A549 (cell line): ENCODE results near the gene MPST. TPM values are rescaled to one million over a fixed set of nuclear protein-coding genes. Genes with fewer than 3 reads are reported as not detected.

Experiments
- ATAC-seq, 2 experiments: fragments of 200-7000 bp in 1 of 2; fragments of >200 bp in 1 of 2; cut with Nextera tagmentation in 1 of 2; cut with Tn5 transposase in 1 of 2; 3 replicates each; pipeline versions ENCODE4 v1.8.0 to v1.9.1; 2018 to 2020; ENCODE audit warnings: mild to moderate bottlenecking in 1 of 2, moderate library complexity in 1 of 2
- CTCF ChIA-PET: fragments of 300-600 bp; sonication (Branson Sonifier 250); formaldehyde crosslinking; extraction: SDS; loops from one replicate; lab custom pipeline; 2021; ENCODE audit warnings: antibody characterized with exemption, inconsistent platforms; lab: Yijun Ruan, JAX
- POLR2A ChIA-PET: fragments of 350-600 bp; formaldehyde crosslinking; extraction: SDS; loops from one replicate; lab custom pipeline; 2021; ENCODE audit warnings: antibody characterized with exemption, inconsistent platforms; lab: Yijun Ruan, JAX
- DNase-seq, 2 experiments: peaks; one replicate each; pipeline versions ENCODE4 v3.0.0 to v3.0.0-alpha.2; 2011 to 2016; ENCODE audit warnings: low read depth in 1 of 2, low spot score in 1 of 2
- FAIRE-seq: peaks from 2 replicates; lab custom pipeline; 2011; peaks lifted over from hg19 to GRCh38; lab: Jason Lieb, UNC
- H3K27ac ChIP-seq, 2 experiments: fragments of >200 bp; sonication (Bioruptor Twin); formaldehyde crosslinking; 3 replicates each; pipeline ENCODE4 v1.5.1; 2016 to 2017
- H3K4me1 ChIP-seq: fragments of >200 bp; sonication (Bioruptor Twin); formaldehyde crosslinking; 3 replicates; pipeline ENCODE4 v1.6.1; 2016
- H3K4me2 ChIP-seq: fragments of >200 bp; sonication (Bioruptor Twin); formaldehyde crosslinking; 3 replicates; pipeline ENCODE4 v1.6.1; 2016
- H3K4me3 ChIP-seq: fragments of >200 bp; sonication (Bioruptor Twin); formaldehyde crosslinking; 3 replicates; pipeline ENCODE4 v1.5.1; 2016
- H3K9me3 ChIP-seq: fragments of >200 bp; sonication (Bioruptor Twin); formaldehyde crosslinking; 3 replicates; pipeline ENCODE4 v1.6.1; 2016
- CBX8 ChIP-seq: fragments of 200-600 bp; sonication (generic); IDR thresholded peaks from 2 replicates; pipeline ENCODE4 v1.6.1; 2016
- CEBPB ChIP-seq, 2 experiments: fragments of >200 bp in 1 of 2; sonication (Bioruptor Twin) in 1 of 2; formaldehyde crosslinking in 1 of 2; IDR thresholded peaks; 2 replicates each; pipeline ENCODE4 v1.6.1; 2012 to 2016
- CHD4 ChIP-seq: fragments of 200-600 bp; sonication (generic); IDR thresholded peaks from 2 replicates; pipeline ENCODE4 v1.6.1; 2016; ENCODE audit warnings: antibody characterized with exemption, mild to moderate bottlenecking, borderline replicate concordance
- EHF ChIP-seq: fragments of 250-450 bp; sonication (Bioruptor Pico); IDR thresholded peaks from 2 replicates; pipeline ENCODE4 v1.5.0; 2020; ENCODE audit warnings: mild to moderate bottlenecking
- EP300 ChIP-seq, 2 experiments: fragments of >200 bp; sonication (Bioruptor Twin); formaldehyde crosslinking; IDR thresholded peaks; 2 replicates in 1 of 2; 3 replicates in 1 of 2; pipeline ENCODE4 v1.6.1; 2016 to 2017
- FOSL2 ChIP-seq, 2 experiments: fragments of 450-650 bp in 1 of 2; fragments of >200 bp in 1 of 2; sonication (Bioruptor Twin) in 1 of 2; formaldehyde crosslinking; IDR thresholded peaks; 2 replicates each; pipeline versions ENCODE4 v1.5.0 to v1.6.1; 2016 to 2020; ENCODE audit warnings: mild to moderate bottlenecking in 1 of 2, moderate library complexity in 1 of 2
- FOXS1 ChIP-seq: fragments of 250-450 bp; sonication (Bioruptor Pico); IDR thresholded peaks from 2 replicates; pipeline ENCODE4 v1.5.0; 2020; ENCODE audit warnings: mild to moderate bottlenecking, moderate library complexity
- HOXB13 ChIP-seq: fragments of 250-450 bp; sonication (Bioruptor Pico); IDR thresholded peaks from 2 replicates; pipeline ENCODE4 v1.5.0; 2020; ENCODE audit warnings: low read depth, mild to moderate bottlenecking, moderate library complexity
- HOXB5 ChIP-seq: fragments of 250-450 bp; sonication (Bioruptor Pico); IDR thresholded peaks from 2 replicates; pipeline ENCODE4 v1.5.0; 2020; ENCODE audit warnings: mild to moderate bottlenecking, moderate library complexity
- JUNB ChIP-seq: fragments of >200 bp; sonication (Bioruptor Twin); formaldehyde crosslinking; IDR thresholded peaks from 2 replicates; pipeline ENCODE4 v1.6.1; 2016
- KDM1A ChIP-seq: fragments of 200-600 bp; sonication (generic); IDR thresholded peaks from 2 replicates; pipeline ENCODE4 v1.6.1; 2016; ENCODE audit warnings: low read depth, mild to moderate bottlenecking
- MAFK ChIP-seq: fragments of 450-650 bp; IDR thresholded peaks from 2 replicates; pipeline ENCODE4 v1.6.1; 2014; ENCODE audit not compliant: partially characterized antibody
- PHF8 ChIP-seq: fragments of 200-600 bp; sonication (generic); IDR thresholded peaks from 2 replicates; pipeline ENCODE4 v1.6.1; 2016; ENCODE audit warnings: low read depth, mild to moderate bottlenecking, antibody characterized with exemption, moderate library complexity, borderline replicate concordance
- RAD21 ChIP-seq, 2 experiments: fragments of >200 bp in 1 of 2; sonication (Bioruptor Twin) in 1 of 2; formaldehyde crosslinking in 1 of 2; IDR thresholded peaks in 1 of 2; conservative IDR thresholded peaks in 1 of 2; 2 replicates in 1 of 2; 3 replicates in 1 of 2; pipeline ENCODE4 v1.6.1; 2012 to 2018; ENCODE audit warnings: inconsistent platforms in 1 of 2
- RFX5 ChIP-seq: fragments of 450-650 bp; IDR thresholded peaks from 2 replicates; pipeline ENCODE4 v1.7.1; 2014; ENCODE audit warnings: antibody characterized with exemption, mild to moderate bottlenecking, moderate library complexity
- SMC3 ChIP-seq: fragments of >200 bp; sonication (Bioruptor Twin); formaldehyde crosslinking; IDR thresholded peaks from 3 replicates; pipeline ENCODE4 v1.6.1; 2018; ENCODE audit warnings: inconsistent platforms
- ZC3H11A ChIP-seq: fragments of 450-650 bp; IDR thresholded peaks from 2 replicates; pipeline ENCODE4 v1.6.1; 2014; ENCODE audit warnings: antibody characterized with exemption, mild to moderate bottlenecking
- ZSCAN20 ChIP-seq: fragments of 250-450 bp; sonication (Bioruptor Pico); IDR thresholded peaks from 2 replicates; pipeline ENCODE4 v1.8.0; 2022; ENCODE audit warnings: mild to moderate bottlenecking, moderate library complexity
- WGBS: methylation state at CpG from one replicate; pipeline ENCODE4 v1.1.6; 2017; ENCODE audit errors: missing lambda C conversion rate; 5-methylcytosine and 5-hydroxymethylcytosine counted together
- polyA plus RNA-seq, 4 experiments: library from polyadenylated mRNA; depleted of rRNA in 3 of 4; stranded (reverse); fragments of >200 nt; fragmentation: RNase III in 1 of 4; extraction: RNeasy Plus Mini Kit Qiagen cat#74134 plus additional on column Dnase treatment in 1 of 4; gene quantifications; 2 replicates in 3 of 4; 3 replicates in 1 of 4; pipeline ENCODE4 v1.2.3, GENCODE V29; 2011 to 2017
- TF ChIP-seq, protein P1 (sequence below): IDR thresholded peaks from 2 replicates; pipeline ENCODE4 v1.6.1; 2012; ENCODE audit warnings: low read depth, borderline replicate concordance
- TF ChIP-seq, protein P2 (sequence below): fragments of 250-450 bp; sonication (Bioruptor Pico); IDR thresholded peaks from 2 replicates; pipeline ENCODE4 v1.5.0; 2021; ENCODE audit warnings: mild to moderate bottlenecking, moderate library complexity, borderline replicate concordance
- TF ChIP-seq, protein P3 (sequence below): fragments of >200 bp; sonication (Bioruptor Twin); formaldehyde crosslinking; IDR thresholded peaks from 3 replicates; pipeline ENCODE4 v1.5.1; 2016
- TF ChIP-seq, protein P4 (sequence below): fragments of 250-450 bp; sonication (Bioruptor Pico); IDR thresholded peaks from 2 replicates; pipeline ENCODE4 v1.5.0; 2020; ENCODE audit warnings: low read depth, mild to moderate bottlenecking, moderate library complexity
- TF ChIP-seq, protein P5 (sequence below): fragments of >200 bp; sonication (Bioruptor Twin); formaldehyde crosslinking; IDR thresholded peaks from 3 replicates; pipeline ENCODE4 v1.6.1; 2016
- TF ChIP-seq, protein P6 (sequence below): fragments of >200 bp; sonication (Bioruptor Twin); formaldehyde crosslinking; IDR thresholded peaks from 2 replicates; pipeline ENCODE4 v1.6.1; 2016

MPST gene
- polyA plus RNA-seq, 2 of the 4 experiments (the other 2 are of a cell fraction), result 44.2 to 63.3 TPM

DNA sequence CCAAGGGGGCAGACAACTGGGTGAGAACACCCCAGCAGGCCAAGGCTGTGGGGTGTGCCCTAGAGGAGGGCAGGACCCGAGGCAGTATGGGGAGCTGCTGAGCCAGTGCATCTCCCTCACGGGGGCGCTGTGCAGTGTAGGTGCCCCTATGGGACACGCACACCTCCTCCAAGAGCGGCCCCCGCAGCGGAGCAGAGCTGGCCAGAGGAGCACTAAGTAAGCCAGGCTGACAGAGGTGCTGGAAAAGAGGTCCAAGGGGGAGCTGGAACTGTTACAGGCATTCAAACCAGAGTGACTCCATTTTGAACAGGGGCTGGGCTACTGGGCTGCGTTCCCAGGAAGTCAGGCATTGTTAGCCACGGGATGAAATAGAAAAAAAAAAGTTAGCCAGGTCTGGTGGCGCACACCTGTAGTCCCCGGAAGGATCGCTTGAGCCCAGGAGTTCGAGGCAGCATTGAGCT lies 42.1 kb upstream of the MPST start (continued):
- TF ChIP-seq RAD21 (conservative IDR thresholded peaks at IDR 0.05 in 1 of 2, IDR thresholded peaks at IDR 0.05 in 1 of 2) (peak in 1 of 2 experiments; percentile 16; a peak in 1 of 5 replicates), ZSCAN20 (peak; percentile 61; the same call in 1 of the 2 replicates), CEBPB (IDR thresholded peaks at IDR 0.05) (no peak), JUNB (no peak), FOXS1 (CRISPR knock-in tag) (no peak; the same call in 1 of the 2 replicates), FOSL2 (IDR thresholded peaks at IDR 0.05) (no peak), FOSL2 (CRISPR knock-in tag; IDR thresholded peaks at IDR 0.05) (no peak), CHD4 (no peak), SMC3 (no peak), EP300 (IDR thresholded peaks at IDR 0.05) (no peak), ZC3H11A (no peak), EHF (0 out of 2 replicates have a peak, but pooled peaks have one; percentile 50), MAFK (no peak), PHF8 (no peak)
- TF ChIP-seq, protein P1, sequence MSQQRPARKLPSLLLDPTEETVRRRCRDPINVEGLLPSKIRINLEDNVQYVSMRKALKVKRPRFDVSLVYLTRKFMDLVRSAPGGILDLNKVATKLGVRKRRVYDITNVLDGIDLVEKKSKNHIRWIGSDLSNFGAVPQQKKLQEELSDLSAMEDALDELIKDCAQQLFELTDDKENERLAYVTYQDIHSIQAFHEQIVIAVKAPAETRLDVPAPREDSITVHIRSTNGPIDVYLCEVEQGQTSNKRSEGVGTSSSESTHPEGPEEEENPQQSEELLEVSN, result no peak
- TF ChIP-seq, protein P2, sequence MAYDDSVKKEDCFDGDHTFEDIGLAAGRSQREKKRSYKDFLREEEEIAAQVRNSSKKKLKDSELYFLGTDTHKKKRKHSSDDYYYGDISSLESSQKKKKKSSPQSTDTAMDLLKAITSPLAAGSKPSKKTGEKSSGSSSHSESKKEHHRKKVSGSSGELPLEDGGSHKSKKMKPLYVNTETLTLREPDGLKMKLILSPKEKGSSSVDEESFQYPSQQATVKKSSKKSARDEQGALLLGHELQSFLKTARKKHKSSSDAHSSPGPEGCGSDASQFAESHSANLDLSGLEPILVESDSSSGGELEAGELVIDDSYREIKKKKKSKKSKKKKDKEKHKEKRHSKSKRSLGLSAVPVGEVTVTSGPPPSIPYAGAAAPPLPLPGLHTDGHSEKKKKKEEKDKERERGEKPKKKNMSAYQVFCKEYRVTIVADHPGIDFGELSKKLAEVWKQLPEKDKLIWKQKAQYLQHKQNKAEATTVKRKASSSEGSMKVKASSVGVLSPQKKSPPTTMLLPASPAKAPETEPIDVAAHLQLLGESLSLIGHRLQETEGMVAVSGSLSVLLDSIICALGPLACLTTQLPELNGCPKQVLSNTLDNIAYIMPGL (CRISPR knock-in tag), result 0 out of 2 replicates have a peak, but pooled peaks have one; percentile 17
- TF ChIP-seq, protein P3, sequence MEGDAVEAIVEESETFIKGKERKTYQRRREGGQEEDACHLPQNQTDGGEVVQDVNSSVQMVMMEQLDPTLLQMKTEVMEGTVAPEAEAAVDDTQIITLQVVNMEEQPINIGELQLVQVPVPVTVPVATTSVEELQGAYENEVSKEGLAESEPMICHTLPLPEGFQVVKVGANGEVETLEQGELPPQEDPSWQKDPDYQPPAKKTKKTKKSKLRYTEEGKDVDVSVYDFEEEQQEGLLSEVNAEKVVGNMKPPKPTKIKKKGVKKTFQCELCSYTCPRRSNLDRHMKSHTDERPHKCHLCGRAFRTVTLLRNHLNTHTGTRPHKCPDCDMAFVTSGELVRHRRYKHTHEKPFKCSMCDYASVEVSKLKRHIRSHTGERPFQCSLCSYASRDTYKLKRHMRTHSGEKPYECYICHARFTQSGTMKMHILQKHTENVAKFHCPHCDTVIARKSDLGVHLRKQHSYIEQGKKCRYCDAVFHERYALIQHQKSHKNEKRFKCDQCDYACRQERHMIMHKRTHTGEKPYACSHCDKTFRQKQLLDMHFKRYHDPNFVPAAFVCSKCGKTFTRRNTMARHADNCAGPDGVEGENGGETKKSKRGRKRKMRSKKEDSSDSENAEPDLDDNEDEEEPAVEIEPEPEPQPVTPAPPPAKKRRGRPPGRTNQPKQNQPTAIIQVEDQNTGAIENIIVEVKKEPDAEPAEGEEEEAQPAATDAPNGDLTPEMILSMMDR, result peak; percentile 28; the same call in 1 of the 3 replicates
- TF ChIP-seq, protein P4, sequence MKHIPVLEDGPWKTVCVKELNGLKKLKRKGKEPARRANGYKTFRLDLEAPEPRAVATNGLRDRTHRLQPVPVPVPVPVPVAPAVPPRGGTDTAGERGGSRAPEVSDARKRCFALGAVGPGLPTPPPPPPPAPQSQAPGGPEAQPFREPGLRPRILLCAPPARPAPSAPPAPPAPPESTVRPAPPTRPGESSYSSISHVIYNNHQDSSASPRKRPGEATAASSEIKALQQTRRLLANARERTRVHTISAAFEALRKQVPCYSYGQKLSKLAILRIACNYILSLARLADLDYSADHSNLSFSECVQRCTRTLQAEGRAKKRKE (CRISPR knock-in tag), result peak; percentile 85; the same call in 1 of the 2 replicates
- TF ChIP-seq, protein P5, sequence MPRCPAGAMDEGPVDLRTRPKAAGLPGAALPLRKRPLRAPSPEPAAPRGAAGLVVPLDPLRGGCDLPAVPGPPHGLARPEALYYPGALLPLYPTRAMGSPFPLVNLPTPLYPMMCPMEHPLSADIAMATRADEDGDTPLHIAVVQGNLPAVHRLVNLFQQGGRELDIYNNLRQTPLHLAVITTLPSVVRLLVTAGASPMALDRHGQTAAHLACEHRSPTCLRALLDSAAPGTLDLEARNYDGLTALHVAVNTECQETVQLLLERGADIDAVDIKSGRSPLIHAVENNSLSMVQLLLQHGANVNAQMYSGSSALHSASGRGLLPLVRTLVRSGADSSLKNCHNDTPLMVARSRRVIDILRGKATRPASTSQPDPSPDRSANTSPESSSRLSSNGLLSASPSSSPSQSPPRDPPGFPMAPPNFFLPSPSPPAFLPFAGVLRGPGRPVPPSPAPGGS, result no peak

DNA sequence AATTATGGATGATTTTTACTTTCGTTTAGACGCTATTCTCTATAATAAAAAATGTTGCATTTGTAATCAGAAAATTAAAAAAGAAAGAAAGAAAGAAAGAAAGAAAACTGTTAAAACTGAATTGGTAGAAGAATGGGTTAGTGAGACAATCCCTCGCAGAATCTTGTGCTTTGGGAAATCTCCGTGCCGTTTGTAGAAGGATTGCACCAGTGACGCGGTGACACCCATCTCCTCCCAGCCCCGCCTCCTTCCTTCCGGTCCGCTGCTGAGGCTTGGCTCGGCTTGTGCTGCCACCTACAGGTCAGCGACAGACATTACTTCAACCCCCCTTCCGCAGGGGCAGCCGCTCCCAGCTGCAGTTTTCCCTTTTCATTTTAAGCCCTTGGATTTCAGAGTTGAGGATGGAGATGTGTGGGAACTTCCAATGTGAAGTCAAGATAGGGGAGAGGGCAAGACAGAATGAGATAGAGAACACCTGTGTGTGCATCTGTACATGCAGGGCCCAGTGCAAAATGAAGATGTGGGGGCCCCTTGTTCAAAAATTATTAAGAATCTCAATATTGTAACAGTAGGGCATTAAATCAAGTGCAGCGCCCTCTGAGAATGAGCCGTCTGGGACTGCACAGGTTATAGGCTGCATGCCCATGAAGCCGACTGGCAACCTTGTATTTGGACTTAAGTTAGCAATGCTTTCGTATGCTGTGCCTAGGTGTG lies 41.4 kb upstream of the MPST start:
- WGBS, result 13% methylated on average over 17 of the region's 18 CpGs
- ChIA-PET CTCF (interaction anchor here (0.5 to 5.9 kb wide), 42 partner anchors 9 to 411 kb away, joined by 3 to 53 read pairs (median 4); partner anchors contain the start of genes IFT27, MPST and TST), POLR2A (no interaction called here)
- ATAC-seq (peak; percentile 87 to 88), FAIRE-seq (peak; percentile 78), DNase-seq (peak; percentile 82 to 84)
- Histone ChIP-seq H3K4me2 (peak overlapping the region; percentile 81), H3K9me3 (no peaks in the 10 kb centered on the region), H3K4me1 (no peaks in the 10 kb centered on the region), H3K4me3 (peak overlapping the region; percentile 46), H3K27ac (peak overlapping the region; percentile 63 to 86; a peak in 5 of 6 replicates)
- TF ChIP-seq JUNB (no peak), CBX8 (no peak), HOXB13 (CRISPR knock-in tag) (no peak), HOXB5 (CRISPR knock-in tag) (no peak), KDM1A (no peak), EP300 (IDR thresholded peaks at IDR 0.05) (no peak), SMC3 (peak; percentile 68), FOXS1 (CRISPR knock-in tag) (no peak), RFX5 (no peak)
- TF ChIP-seq, protein P1, result 0 out of 2 replicates have a peak, but pooled peaks have one; percentile 33
- TF ChIP-seq, protein P3, result peak; percentile 67
- TF ChIP-seq, protein P4 (CRISPR knock-in tag), result no peak
- TF ChIP-seq, protein P6, sequence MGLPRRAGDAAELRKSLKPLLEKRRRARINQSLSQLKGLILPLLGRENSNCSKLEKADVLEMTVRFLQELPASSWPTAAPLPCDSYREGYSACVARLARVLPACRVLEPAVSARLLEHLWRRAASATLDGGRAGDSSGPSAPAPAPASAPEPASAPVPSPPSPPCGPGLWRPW, result no peak
